CD4-positive, alpha-beta T cell treated with Interleukin-21 for 1 hour (primary cell): ENCODE measurements around the gene SPATA31D1.
"Not testable (repeated sequence)": the region's sequence is repeated elsewhere in the genome, so short reads cannot be mapped to it uniquely, and the experiment has no call there.

Source experiments
- DNase-seq: peaks from one replicate; pipeline ENCODE4 v3.0.0-alpha.2; 2020

SPATA31D1 gene

GRCh38 chr9:81988472-81988871, at the start of gene SPATA31D1:
TSS of gene SPATA31D1 (plus strand) at chr9:81988772. CDS start at chr9:81988819, 47 bp downstream.
- DNase-seq: not testable (repeated sequence)

DNA sequence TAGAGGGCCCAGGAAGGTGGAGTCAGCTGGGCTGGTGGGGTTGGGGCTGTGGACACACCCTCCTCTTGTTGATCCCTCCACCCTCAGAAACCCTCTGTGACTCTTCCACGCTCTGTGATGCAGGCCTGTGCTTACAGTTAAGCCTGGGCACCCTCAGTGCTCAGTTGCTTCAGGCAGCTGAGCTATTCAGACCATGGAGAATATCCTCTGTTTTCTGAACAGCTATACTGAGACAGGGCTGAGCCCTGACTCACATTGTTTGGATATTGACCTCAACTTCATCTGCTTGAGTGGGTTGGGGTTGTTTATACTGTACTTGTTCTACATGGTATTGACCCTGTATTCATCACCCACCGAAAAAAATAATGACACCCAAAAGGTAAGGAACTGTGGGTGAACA, 45.2 kb upstream of the SPATA31D1 start, which contains the start of gene SPATA31D3:
TSS of gene SPATA31D3 (plus strand) at position 108 of the 400 bp plus-strand sequence. CDS start at position 194, 86 bp downstream.
- not testable (repeated sequence) for DNase-seq

- DNase-seq: not testable (repeated sequence)
Measured at GRCh38 chr9:81948650-81949049, 39.9 kb upstream of the SPATA31D1 start.

GRCh38 chr9:81953096-81953495, 35.5 kb upstream of the SPATA31D1 start:
- no peak for DNase-seq

DNA sequence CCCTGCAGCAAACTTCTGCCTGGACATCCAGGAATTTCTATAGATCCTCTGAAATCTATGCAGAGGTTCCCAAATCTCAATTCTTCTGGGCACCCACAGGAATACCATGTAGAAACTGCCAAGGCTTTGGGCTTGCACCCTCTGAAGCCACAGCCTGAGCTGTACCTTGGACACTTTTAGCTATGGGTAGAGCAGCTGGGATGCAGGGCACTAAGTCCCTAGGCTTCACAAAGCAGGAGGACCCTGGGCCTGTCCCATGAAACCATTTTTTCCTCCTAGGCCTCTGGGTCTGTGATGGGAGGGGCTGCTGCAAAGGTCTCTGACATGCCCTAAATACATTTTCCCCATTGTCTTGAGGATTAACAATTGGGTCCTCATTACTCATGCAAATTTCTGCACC, 32.9 kb upstream of the SPATA31D1 start:
- DNase-seq: no peak

DNA sequence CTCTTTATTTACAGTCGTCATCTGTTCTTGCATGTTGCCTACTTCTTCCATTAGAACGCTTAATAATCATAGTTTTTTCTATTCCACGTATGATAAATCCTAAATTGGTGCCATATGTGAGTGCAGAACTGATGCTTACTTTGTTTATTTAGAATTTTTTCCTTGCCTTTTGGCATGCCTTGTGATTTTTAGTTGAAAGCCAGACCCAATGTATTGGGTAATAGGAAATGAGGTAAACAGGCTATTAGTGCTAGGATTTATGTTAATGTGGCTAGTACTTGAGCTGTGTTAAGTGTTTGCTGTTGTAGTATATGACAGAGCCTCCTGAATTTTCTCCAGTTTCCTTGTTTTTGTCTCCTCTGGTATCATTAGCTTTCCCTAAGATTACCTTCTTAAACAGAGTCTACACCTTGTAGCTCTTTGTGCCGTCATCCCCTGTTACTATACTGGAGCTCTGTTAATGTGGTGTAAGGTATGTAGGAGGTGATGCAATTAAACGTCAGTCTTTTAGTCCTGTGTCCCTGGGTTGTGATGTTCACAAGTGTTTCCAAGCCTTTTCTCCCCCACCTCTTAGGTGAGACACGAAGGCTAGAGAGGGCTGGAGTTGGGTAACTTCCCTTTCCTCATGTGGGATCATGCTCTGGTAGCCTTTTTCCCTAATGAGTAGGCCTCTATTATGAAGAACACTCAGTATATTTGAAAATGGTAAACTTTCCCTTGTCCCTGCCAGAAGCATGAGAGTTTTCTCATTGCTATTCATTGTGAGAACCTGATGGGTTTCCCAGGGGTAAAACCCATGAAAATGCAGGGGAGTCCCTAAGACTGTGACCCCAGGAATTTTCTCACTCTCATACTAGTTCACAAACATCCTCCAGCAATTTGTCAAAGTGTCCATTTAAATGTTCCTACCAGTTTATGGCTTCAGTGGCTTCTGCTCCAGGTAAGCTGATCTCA, 24.1 kb upstream of the SPATA31D1 start:
- DNase-seq: no peak

GRCh38 chr9:81968026-81968425, 20.5 kb upstream of the SPATA31D1 start:
- no peak for DNase-seq

DNA sequence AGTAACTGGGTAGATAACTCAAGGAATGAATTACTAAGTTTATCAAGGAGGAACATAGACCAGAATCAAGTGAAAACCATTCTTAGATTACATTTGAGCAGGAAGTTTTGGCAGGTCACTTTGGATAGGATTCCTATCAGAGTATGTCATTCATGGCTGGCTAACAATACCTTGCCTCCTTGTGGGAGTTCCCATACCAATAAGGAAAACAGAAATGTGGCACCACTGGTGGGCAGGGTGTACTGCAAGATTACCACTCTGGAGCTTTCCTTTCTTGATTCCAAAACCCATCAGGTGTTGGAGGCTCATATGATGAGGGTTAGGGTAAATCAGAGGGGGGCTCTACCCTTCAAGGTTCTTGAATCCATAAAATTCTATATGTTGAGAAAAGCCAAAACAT, 18.6 kb upstream of the SPATA31D1 start:
- DNase-seq: no peak

GRCh38 chr9:81971727-81972126, 16.8 kb upstream of the SPATA31D1 start:
- DNase-seq: no peak

DNA sequence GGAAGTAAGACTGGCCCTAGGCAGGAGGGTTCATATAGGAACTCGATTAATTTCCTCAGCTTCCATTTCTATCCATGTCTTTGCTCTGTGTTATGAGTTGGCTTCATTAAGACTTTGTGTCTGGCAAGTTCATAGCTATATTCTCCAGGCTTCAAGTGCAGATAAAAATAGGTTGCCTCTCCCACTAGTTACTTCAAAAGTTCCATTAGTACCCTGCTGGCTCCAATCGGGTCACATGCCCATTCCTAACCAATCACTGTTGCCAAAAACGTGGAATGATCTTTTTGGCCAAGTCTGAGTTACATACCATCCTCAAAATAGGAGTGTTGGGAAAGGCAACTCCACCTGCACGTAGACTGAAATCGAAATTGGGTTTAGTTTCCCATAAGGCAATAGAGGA, 13.8 kb upstream of the SPATA31D1 start:
- no peak for DNase-seq

DNA sequence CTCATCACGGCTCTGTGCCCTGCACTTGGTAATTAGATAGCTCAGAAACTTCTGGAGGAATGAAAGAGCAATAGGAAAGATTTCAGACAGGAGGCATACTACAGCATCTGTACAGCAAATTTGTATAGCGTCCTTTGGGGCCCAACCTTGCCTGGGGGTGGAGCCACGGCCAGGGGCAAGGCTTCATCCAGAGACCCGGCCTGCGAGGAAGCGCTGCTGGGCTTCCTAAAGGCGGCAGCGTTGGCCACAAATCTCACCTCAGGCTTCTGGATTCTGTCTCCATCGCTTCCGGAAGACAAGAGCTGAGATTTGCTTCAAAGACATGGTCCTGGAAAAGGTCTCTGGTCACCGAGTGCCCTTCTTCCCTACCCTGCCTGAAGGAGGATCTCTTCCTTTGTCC, 12.2 kb upstream of the SPATA31D1 start:
- DNase-seq: no peak

- DNase-seq: no peak
Measured at GRCh38 chr9:81979196-81979595, 9.4 kb upstream of the SPATA31D1 start.

- no peak for DNase-seq
Measured at GRCh38 chr9:81980568-81980967, 8.0 kb upstream of the SPATA31D1 start.

DNA sequence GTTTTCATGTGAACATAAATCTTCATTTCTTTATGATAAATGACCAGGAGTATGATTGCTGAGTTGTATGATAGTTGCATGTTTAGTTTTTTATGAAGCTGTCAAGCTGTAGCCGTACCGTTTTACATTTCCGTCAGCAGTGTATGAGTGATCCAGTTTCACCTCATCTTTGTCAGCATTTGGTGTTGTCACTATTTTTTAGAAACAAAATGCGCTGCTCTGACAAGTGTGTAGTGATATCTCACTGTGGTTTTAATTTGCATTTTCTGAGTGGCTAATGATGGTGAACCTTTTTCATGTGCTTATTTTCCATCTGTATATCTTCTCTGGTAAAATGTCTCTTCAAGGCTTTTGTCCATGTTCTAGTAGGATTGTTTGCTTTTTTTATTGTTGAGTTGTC, 6.7 kb upstream of the SPATA31D1 start:
- DNase-seq: no peak

DNA sequence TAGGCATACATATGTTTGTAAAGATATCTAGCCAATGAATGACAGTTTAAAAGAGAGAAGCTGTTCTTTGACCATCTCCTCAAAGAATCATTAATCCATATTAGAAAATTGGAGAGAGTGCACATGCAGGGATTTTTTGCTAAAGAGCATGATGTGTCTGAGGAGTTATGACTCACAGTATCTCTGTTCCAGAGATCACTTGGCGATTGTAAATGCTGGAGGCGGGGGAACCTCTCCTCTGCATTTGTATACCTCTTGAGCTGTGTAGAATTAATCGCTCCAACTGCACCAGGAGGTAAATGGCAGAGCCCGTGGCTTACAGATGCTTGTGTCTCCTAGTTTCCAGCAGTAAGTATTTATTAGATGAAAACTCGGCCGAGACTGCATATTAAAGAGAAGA, 3.6 kb upstream of the SPATA31D1 start:
- no peak for DNase-seq

DNA sequence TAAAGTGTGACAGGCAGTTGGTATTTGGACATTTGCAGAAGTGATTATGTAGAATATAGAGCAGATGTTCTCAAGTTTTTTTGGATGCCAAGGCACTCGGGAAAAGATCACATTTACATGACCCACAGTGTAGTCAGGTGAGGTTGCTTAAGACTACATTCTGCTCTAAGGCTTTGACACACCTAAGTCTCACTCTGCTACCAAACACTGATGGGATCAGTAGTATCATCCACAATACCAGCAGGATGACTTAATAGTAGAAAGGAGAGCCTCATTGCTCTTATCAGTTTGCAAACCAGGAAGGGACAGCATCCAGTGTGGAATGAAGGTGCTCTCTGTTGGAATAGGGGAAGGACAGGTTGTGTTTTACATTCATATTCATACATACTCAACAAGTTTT, 2.5 kb upstream of the SPATA31D1 start:
- no peak for DNase-seq

GRCh38 chr9:81989700-81990099, 1.1 kb downstream of the SPATA31D1 start:
- no peak for DNase-seq

DNA sequence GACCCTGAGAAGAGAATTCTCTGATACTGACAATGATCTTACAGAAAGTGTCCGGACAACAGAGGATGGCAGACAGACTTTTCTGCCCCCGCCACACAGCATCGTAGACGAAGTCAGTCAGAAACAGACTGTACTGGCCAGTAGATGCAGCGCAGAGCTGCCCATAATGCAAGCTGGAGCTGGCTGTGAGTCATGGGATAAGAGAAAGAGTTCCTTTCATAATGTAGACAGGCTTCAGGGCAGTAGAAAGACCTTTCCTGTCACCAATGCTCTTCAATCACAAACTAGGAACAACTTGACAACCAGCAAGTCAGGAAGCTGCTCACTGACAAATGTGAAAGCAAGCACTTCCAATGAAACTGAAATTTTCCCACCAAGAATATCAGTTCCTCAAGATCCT, 5.1 kb downstream of the SPATA31D1 start:
- no peak for DNase-seq

- DNase-seq: no peak
Measured at GRCh38 chr9:81999806-82000205, 11.2 kb downstream of the SPATA31D1 start.

- DNase-seq: no peak
Measured at GRCh38 chr9:82010711-82011110, 22.1 kb downstream of the SPATA31D1 start.

DNA sequence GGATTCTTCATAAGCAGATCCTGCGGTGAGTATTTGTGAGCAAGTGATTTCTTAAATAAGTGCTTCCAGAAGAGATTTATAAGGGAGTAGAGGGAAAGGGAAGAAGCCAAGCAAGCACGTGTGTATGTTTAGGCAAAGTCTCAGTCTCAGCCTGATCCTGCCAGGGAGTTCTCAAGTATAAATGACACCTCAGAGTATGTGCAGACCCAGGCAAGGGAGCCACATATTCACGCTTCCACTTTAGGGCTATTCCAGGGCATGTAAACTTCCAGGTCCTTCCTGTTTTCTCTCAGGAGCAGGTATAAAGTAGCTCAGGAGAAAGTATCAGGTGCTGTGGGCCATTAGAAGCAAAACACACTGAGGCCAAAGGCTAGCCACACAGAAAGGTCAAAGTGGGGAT, 22.6 kb downstream of the SPATA31D1 start:
- DNase-seq: no peak

DNA sequence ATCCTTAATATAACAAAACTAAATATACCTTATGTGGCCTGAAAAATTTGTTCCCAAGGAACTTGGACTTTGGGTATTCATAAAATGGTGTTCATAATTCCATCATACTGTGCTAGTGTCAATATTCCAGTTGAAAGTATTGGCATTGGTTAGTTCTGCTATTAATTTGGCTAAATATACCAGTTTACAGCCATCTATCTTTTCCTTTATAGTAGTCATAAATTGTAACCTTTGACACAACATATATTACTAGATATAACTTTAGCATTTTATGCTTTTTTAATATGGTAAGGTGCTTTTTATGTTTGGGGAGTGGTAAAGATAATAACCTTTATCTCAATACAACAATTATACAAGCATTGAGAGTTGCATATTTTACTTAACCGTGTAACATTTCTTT, 23.7 kb downstream of the SPATA31D1 start:
- DNase-seq: no peak

DNA sequence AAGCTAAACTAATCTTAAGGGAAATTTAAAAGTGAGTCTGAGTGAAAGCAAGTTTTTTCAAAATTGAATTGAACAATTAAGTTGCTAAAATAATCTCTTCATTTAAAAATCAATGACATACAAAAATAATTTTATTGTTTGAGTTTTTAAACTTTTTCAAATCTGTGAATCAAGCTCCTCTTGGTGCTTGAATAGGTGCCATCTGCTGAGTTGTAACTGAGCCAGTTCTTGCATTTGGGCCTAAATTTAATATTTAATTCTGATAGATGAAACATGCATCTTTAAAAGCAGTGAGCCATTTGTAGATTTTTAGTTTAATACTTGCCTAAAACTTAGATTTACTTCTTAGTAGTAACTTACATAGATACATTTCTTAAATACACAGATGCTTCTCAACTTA, 31.8 kb downstream of the SPATA31D1 start:
- DNase-seq: no peak

GRCh38 chr9:82021198-82021597, 32.6 kb downstream of the SPATA31D1 start:
- DNase-seq: no peak

- DNase-seq: no peak
Measured at GRCh38 chr9:82022121-82022520, 33.5 kb downstream of the SPATA31D1 start.
